Measurements from ENCODE around the gene ABCA4.

ABCA4 gene

DNA sequence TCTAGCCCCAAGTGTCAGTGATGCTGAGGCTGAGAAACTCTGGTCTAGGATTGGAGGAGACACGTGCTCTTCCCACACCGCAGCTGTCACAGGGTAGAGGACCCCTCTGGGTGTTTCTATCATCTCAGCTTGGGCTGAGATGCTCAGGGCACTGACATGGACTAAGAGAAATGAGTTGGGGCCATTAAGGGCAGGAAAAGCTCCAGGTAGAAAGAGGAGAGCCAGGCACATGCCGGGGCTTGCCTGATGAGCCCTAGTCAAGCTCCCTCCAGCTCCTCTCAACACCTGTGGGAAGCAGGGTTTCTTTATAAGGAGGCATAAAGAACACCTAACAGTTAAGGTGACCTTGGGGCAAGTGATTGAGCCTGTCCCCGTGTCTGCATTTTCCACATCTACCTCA, 17.3 kb downstream of the ABCA4 start:
- H3K9ac ChIP-seq (ENCODE audit: low read length), result no peak overlapping the region
- H3K27ac ChIP-seq (ENCODE audit: low read length), result no peak overlapping the region
- no peak overlapping the region for H3K4me2 ChIP-seq (ENCODE audit: low read depth, low read length)
- peaks cover 68% of the 10 kb centered on the region for H3K27me3 ChIP-seq (replicated peaks; ENCODE audit: insufficient read depth, low read length)
- H3K4me3 ChIP-seq (ENCODE audit: low read length), result no peak overlapping the region
- H3K4me1 ChIP-seq (ENCODE audit: low read length), result 0 out of 2 replicates have a peak, but pooled peaks cover 5% of the 10 kb centered on the region
- DNase-seq, result no peak
- TF ChIP-seq EZH2 (optimal IDR thresholded peaks at IDR 0.05; ENCODE audit: low read depth, low read length) (no peak), EZH2phosphoT487 (IDR thresholded peaks at IDR 0.05; ENCODE audit: low read length) (no peak)
- TF ChIP-seq, protein P1, sequence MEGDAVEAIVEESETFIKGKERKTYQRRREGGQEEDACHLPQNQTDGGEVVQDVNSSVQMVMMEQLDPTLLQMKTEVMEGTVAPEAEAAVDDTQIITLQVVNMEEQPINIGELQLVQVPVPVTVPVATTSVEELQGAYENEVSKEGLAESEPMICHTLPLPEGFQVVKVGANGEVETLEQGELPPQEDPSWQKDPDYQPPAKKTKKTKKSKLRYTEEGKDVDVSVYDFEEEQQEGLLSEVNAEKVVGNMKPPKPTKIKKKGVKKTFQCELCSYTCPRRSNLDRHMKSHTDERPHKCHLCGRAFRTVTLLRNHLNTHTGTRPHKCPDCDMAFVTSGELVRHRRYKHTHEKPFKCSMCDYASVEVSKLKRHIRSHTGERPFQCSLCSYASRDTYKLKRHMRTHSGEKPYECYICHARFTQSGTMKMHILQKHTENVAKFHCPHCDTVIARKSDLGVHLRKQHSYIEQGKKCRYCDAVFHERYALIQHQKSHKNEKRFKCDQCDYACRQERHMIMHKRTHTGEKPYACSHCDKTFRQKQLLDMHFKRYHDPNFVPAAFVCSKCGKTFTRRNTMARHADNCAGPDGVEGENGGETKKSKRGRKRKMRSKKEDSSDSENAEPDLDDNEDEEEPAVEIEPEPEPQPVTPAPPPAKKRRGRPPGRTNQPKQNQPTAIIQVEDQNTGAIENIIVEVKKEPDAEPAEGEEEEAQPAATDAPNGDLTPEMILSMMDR (IDR thresholded peaks at IDR 0.05; ENCODE audit: low read length), result no peak
- peaks cover 3% of the 10 kb centered on the region; the same call in 1 of the 2 replicates for H3F3A ChIP-seq (ENCODE audit: insufficient read depth, low read length)
- H3K79me2 ChIP-seq (ENCODE audit: low read length), result no peaks in the 10 kb centered on the region
- H4K20me1 ChIP-seq (ENCODE audit: insufficient read depth, low read length), result no peaks in the 10 kb centered on the region
- no peaks in the 10 kb centered on the region for H3K36me3 ChIP-seq (replicated peaks; ENCODE audit: insufficient read depth, low read length)
- no peak overlapping the region for H2AFZ ChIP-seq (ENCODE audit: low read length)
- no peaks in the 10 kb centered on the region for H3K9me2 ChIP-seq (replicated peaks; ENCODE audit: insufficient read depth, low read length)
- H3K9me3 ChIP-seq (replicated peaks; ENCODE audit: insufficient read depth, low read length), result no peaks in the 10 kb centered on the region

DNA sequence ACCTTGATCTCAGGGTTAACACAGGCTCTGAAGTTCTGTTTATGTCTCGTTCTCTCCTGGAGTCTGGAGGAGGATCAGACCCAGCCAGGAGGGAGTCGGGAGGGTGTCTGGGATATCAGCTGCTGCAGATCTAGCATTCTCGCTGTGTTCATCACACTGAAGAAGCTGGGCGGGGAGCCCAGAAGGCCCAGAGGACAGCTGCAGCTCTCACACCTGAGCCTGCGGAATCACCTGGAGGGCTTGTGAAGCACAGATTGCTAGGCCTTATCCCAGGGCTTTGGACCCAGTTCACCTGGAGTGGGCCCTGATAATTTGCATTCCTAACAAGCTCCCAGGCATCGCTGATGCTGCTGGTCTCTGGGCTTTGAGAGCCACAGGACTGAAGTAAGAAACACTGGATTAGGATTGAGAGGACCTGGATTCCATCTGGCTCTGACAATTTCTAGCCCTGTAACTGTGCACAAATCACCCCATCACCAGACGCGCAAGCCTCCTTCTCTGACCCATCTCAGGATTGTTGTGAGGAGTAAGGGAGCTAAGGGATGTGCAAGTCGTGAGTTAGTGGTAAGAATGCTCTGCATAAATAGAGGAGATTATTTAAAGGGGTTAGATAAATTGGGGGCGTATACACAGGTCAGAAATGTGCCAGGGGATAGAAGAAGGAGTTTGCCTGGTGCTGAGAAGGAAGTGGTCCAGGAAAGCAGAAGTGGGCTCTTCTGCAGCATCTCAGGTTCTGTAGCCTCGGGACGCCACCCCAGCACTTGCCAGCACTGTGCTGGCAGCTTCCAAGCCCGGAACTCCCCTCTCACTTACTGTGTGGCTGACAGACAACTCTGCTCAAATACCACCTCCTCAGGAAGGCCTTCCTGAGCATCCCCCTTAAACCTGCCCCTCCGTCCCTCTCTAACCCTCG, 19.1 kb downstream of the ABCA4 start:
- 0 out of 2 replicates have a peak, but pooled peaks cover 5% of the 10 kb centered on the region for H3K4me1 ChIP-seq (ENCODE audit: low read length)
- H3K4me2 ChIP-seq (ENCODE audit: low read depth, low read length), result no peak overlapping the region
- no peaks in the 10 kb centered on the region for H3K79me2 ChIP-seq (ENCODE audit: low read length)
- no peak for DNase-seq
- no peak overlapping the region for H2AFZ ChIP-seq (ENCODE audit: low read length)
- H3K9me3 ChIP-seq (replicated peaks; ENCODE audit: insufficient read depth, low read length), result no peaks in the 10 kb centered on the region
- H3K36me3 ChIP-seq (replicated peaks; ENCODE audit: insufficient read depth, low read length), result no peaks in the 10 kb centered on the region
- H3K27me3 ChIP-seq (replicated peaks; ENCODE audit: insufficient read depth, low read length), result peaks cover 51% of the 10 kb centered on the region
- H3K9me2 ChIP-seq (replicated peaks; ENCODE audit: insufficient read depth, low read length), result no peaks in the 10 kb centered on the region
- H3F3A ChIP-seq (ENCODE audit: insufficient read depth, low read length), result peaks cover 3% of the 10 kb centered on the region; the same call in 1 of the 2 replicates
- TF ChIP-seq, protein P1 (IDR thresholded peaks at IDR 0.05; ENCODE audit: low read length), result no peak
- TF ChIP-seq EZH2 (optimal IDR thresholded peaks at IDR 0.05; ENCODE audit: low read depth, low read length) (no peak), EZH2phosphoT487 (IDR thresholded peaks at IDR 0.05; ENCODE audit: low read length) (no peak)
- H3K9ac ChIP-seq (ENCODE audit: low read length), result no peak overlapping the region
- no peak overlapping the region for H3K27ac ChIP-seq (ENCODE audit: low read length)
- no peaks in the 10 kb centered on the region for H4K20me1 ChIP-seq (ENCODE audit: insufficient read depth, low read length)
- H3K4me3 ChIP-seq (ENCODE audit: low read length), result no peak overlapping the region

DNA sequence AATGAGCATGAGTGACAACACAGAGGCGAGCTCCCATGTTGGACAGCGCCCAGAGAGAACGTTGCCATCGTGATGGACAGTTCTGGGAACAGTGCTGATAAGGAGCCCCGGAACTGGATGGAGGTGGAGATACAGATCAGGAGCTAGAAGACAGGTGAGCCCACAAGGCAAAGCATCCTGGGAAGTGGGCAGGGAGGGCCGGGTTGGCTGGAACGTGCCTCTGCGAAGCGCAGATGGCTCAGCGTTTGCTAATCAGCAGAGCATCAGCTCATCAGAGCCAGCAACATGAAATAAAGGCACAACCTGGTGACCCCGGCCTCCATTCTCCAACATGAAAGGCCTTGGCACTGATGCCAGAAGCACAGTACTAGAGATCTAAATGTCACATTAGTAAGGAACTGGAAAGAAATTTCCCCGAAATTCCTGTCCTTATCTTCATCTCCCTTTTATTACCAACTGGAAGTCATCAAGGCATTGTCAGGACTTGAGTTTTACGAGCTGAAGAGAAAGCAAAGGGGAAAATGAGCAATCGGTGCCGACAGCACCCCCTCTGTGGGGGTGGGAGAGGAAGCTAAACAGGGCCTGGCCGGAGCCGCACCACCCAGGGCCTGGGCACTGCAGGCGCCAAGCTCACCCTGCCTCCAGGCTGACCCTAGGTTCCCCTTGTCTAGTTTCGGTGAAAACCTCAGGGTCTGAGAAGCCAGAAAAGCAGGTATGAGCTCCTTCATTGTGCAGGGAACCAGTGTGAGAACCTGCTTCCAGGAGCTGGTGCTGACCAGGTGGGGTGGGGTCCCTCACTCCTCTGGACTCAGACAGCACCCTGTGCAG, 19.9 kb downstream of the ABCA4 start:
- H3K4me2 ChIP-seq (ENCODE audit: low read depth, low read length), result no peak overlapping the region
- H3K79me2 ChIP-seq (ENCODE audit: low read length), result no peaks in the 10 kb centered on the region
- no peaks in the 10 kb centered on the region for H3F3A ChIP-seq (ENCODE audit: insufficient read depth, low read length)
- no peak overlapping the region for H3K4me3 ChIP-seq (ENCODE audit: low read length)
- H3K9me3 ChIP-seq (replicated peaks; ENCODE audit: insufficient read depth, low read length), result no peaks in the 10 kb centered on the region
- 0 out of 2 replicates have a peak, but pooled peaks cover 2% of the 10 kb centered on the region for H3K4me1 ChIP-seq (ENCODE audit: low read length)
- H3K36me3 ChIP-seq (replicated peaks; ENCODE audit: insufficient read depth, low read length), result no peaks in the 10 kb centered on the region
- no peak overlapping the region for H2AFZ ChIP-seq (ENCODE audit: low read length)
- TF ChIP-seq EZH2 (optimal IDR thresholded peaks at IDR 0.05; ENCODE audit: low read depth, low read length) (no peak), EZH2phosphoT487 (IDR thresholded peaks at IDR 0.05; ENCODE audit: low read length) (no peak)
- TF ChIP-seq, protein P1 (IDR thresholded peaks at IDR 0.05; ENCODE audit: low read length), result no peak
- H4K20me1 ChIP-seq (ENCODE audit: insufficient read depth, low read length), result no peaks in the 10 kb centered on the region
- no peak overlapping the region for H3K9ac ChIP-seq (ENCODE audit: low read length)
- H3K27ac ChIP-seq (ENCODE audit: low read length), result no peak overlapping the region
- peaks cover 44% of the 10 kb centered on the region for H3K27me3 ChIP-seq (replicated peaks; ENCODE audit: insufficient read depth, low read length)
- DNase-seq, result no peak
- H3K9me2 ChIP-seq (replicated peaks; ENCODE audit: insufficient read depth, low read length), result no peaks in the 10 kb centered on the region
